CD8-positive, alpha-beta memory T cell (primary cell): ENCODE measurements around the gene PRPF6. TPM values are rescaled to one million over a fixed set of nuclear protein-coding genes. Genes with fewer than 3 reads are reported as not detected.
A peak's percentile ranks its signal among the peaks of the same experiment; 100 is the strongest.
"Not testable (repeated sequence)": the region's sequence is repeated elsewhere in the genome, so short reads cannot be mapped to it uniquely, and the experiment has no call there.

Source experiments
- CTCF ChIA-PET: fragments of 350-600 bp; sonication (Branson Sonifier 250); formaldehyde crosslinking; loops from one replicate; lab custom pipeline; 2021; ENCODE audit warnings: antibody characterized with exemption; lab: Charles Lee
- POLR2A ChIA-PET: fragments of 350-600 bp; sonication (Branson Sonifier 250); formaldehyde crosslinking; loops from one replicate; lab custom pipeline; 2021; ENCODE audit warnings: antibody characterized with exemption; lab: Charles Lee
- DNase-seq, 5 donors: peaks; one replicate each; pipeline versions ENCODE4 v3.0.0 to v3.0.0-alpha.2; 2020 to 2022; ENCODE audit warnings: mixed read lengths in 1 of 5
- H3K27ac ChIP-seq: one replicate; pipeline ENCODE4 v1.7.0; 2013; ENCODE audit warnings: low read depth, mild to moderate bottlenecking, low read length, moderate library complexity
- H3K27me3 ChIP-seq: 2 replicates; pipeline ENCODE4 v1.7.0; 2013; ENCODE audit warnings: low read length, mild to moderate bottlenecking; ENCODE audit not compliant: insufficient read depth, poor library complexity, severe bottlenecking
- H3K36me3 ChIP-seq: 2 replicates; pipeline ENCODE4 v1.7.0; 2013; ENCODE audit warnings: mild to moderate bottlenecking, low read length, moderate library complexity; ENCODE audit not compliant: insufficient read depth
- H3K4me1 ChIP-seq: 2 replicates; pipeline ENCODE4 v1.7.0; 2013; ENCODE audit warnings: mild to moderate bottlenecking, low read length, moderate library complexity; ENCODE audit not compliant: insufficient read depth
- H3K4me3 ChIP-seq: 2 replicates; pipeline ENCODE4 v1.7.0; 2013; ENCODE audit warnings: mild to moderate bottlenecking, low read length
- H3K9me3 ChIP-seq: 2 replicates; pipeline ENCODE4 v1.7.0; 2013; ENCODE audit warnings: mild to moderate bottlenecking, low read length
- H3K27ac Mint-ChIP-seq, 8 donors: one replicate each; pipeline ENCODE4 v1.8.0; 2020 to 2021; ENCODE audit warnings: mixed read lengths in 8 of 8, mild to moderate bottlenecking in 6 of 8, inconsistent platforms in 3 of 8, moderate library complexity in 3 of 8
- H3K27me3 Mint-ChIP-seq, 2 donors: one replicate each; pipeline ENCODE4 v1.8.0; 2020 to 2021; ENCODE audit warnings: mixed read lengths in 2 of 2, mild to moderate bottlenecking in 1 of 2, moderate library complexity in 1 of 2
- H3K36me3 Mint-ChIP-seq, 3 donors: one replicate each; pipeline ENCODE4 v1.8.0; 2020 to 2021; ENCODE audit warnings: mixed read lengths in 3 of 3, inconsistent platforms in 1 of 3, mild to moderate bottlenecking in 1 of 3
- H3K4me1 Mint-ChIP-seq, 3 donors: one replicate each; pipeline ENCODE4 v1.8.0; 2020 to 2021; ENCODE audit warnings: mixed read lengths in 3 of 3, inconsistent platforms in 1 of 3, mild to moderate bottlenecking in 1 of 3
- H3K4me3 Mint-ChIP-seq, 7 donors: one replicate each; pipeline ENCODE4 v1.8.0; 2020 to 2021; ENCODE audit warnings: mixed read lengths in 7 of 7, mild to moderate bottlenecking in 6 of 7, moderate library complexity in 4 of 7, inconsistent platforms in 2 of 7
- H3K9me3 Mint-ChIP-seq, 5 donors: one replicate each; pipeline ENCODE4 v1.8.0; 2020 to 2022; ENCODE audit warnings: mixed read lengths in 5 of 5, mild to moderate bottlenecking in 3 of 5, moderate library complexity in 2 of 5, inconsistent platforms in 1 of 5
- polyA plus RNA-seq: library from polyadenylated mRNA; unstranded; fragments of 300-500 nt; fragmentation: Illumina TruSeq; gene quantifications from one replicate; pipeline ENCODE4 v1.2.3, GENCODE V29; 2021
- total RNA-seq, 2 experiments: library from RNA; stranded (reverse); gene quantifications; one replicate each; pipeline ENCODE4 v1.2.3, GENCODE V29; 2021

The PRPF6 gene
- total and polyA plus RNA-seq, 3 experiments from 2014 or later: 76.2 to 97.1 (median 78.3) TPM

- Histone ChIP-seq H3K4me3 (peak within 1 kb of the TSS; percentile 71), H3K27ac (peak within 1 kb of the TSS; percentile 38), H3K4me1 (peaks cover 22% of the 10 kb centered on the region), H3K36me3 (peaks cover 7% of the 10 kb centered on the region), H3K9me3 (no peaks in the 10 kb centered on the region), H3K27me3 (no peaks in the 10 kb centered on the region)
- ChIA-PET CTCF (no interaction called here), POLR2A (no interaction called here)
- H3K27ac Mint-ChIP-seq: peak within 1 kb of the TSS; percentile 57 to 91 (median 80)
- peak within 1 kb of the TSS; percentile 76 to 89 (median 82) for H3K4me3 Mint-ChIP-seq
- peaks cover 0 to 3% (median 0%) of the 10 kb centered on the region in 5 donors for H3K9me3 Mint-ChIP-seq
- peaks cover 0 to 19% (median 5%) of the 10 kb centered on the region in 3 donors for H3K36me3 Mint-ChIP-seq
- peaks cover 15 to 38% (median 22%) of the 10 kb centered on the region in 3 donors for H3K4me1 Mint-ChIP-seq
- H3K27me3 Mint-ChIP-seq: peaks cover 0 to 1% of the 10 kb centered on the region in 2 donors
- peak; percentile 18 to 71 (median 44) for DNase-seq
These were observed 10.9 kb upstream of the PRPF6 start, which contains the start of gene ZNF512B for GRCh38 chr20:63969838-63970713. Gene ZNF512B (minus strand): TSS chr20:63969930. CDS start chr20:63967950, 1,980 bp downstream.

- Histone ChIP-seq H3K27ac (no peak overlapping the region), H3K4me1 (peaks cover 22% of the 10 kb centered on the region), H3K4me3 (no peak overlapping the region), H3K36me3 (peaks cover 7% of the 10 kb centered on the region), H3K27me3 (no peaks in the 10 kb centered on the region), H3K9me3 (no peaks in the 10 kb centered on the region)
- ChIA-PET POLR2A (interaction anchor here (0.7 kb wide), 1 partner anchor 12 kb away, joined by 3 read pairs; no protein-coding TSS in a partner anchor), CTCF (no interaction called here)
- peaks cover 0 to 1% of the 10 kb centered on the region in 2 donors for H3K27me3 Mint-ChIP-seq
- H3K27ac Mint-ChIP-seq: peak overlapping the region in 2 of 8 donors; percentile 22 to 38
- peak overlapping the region; percentile 71 to 85 (median 75) for H3K4me3 Mint-ChIP-seq
- H3K9me3 Mint-ChIP-seq: peaks cover 0 to 3% (median 0%) of the 10 kb centered on the region in 5 donors
- peak in 1 of 5 donors; percentile 36 for DNase-seq
- H3K36me3 Mint-ChIP-seq: peaks cover 0 to 19% (median 5%) of the 10 kb centered on the region in 3 donors
- H3K4me1 Mint-ChIP-seq: peaks cover 15 to 38% (median 22%) of the 10 kb centered on the region in 3 donors
These were observed 10.1 kb upstream of the PRPF6 start for GRCh38 chr20:63970714-63971431.

- H3K4me3 ChIP-seq, H3K9me3 Mint-ChIP-seq, H3K27me3 Mint-ChIP-seq, H3K9me3 ChIP-seq, POLR2A ChIA-PET, H3K36me3 ChIP-seq, H3K27ac ChIP-seq, H3K27me3 ChIP-seq: not testable (repeated sequence)
- peak in 1 of 5 donors; percentile 36 for DNase-seq
- CTCF ChIA-PET: interaction anchor here (0.7 to 0.9 kb wide), 2 partner anchors 62 to 159 kb away, joined by 3 to 4 read pairs; no protein-coding TSS in a partner anchor
- peak overlapping the region in 1 of 8 donors; percentile 14 for H3K27ac Mint-ChIP-seq
- peaks cover 23 to 48% (median 33%) of the 10 kb centered on the region in 3 donors for H3K4me1 Mint-ChIP-seq
- peak overlapping the region in 2 of 7 donors; percentile 39 to 87 for H3K4me3 Mint-ChIP-seq
- H3K36me3 Mint-ChIP-seq: peaks cover 0 to 18% (median 5%) of the 10 kb centered on the region in 3 donors
- H3K4me1 ChIP-seq: peaks cover 29% of the 10 kb centered on the region
These were observed 9.0 kb upstream of the PRPF6 start for GRCh38 chr20:63971960-63972311.

DNA sequence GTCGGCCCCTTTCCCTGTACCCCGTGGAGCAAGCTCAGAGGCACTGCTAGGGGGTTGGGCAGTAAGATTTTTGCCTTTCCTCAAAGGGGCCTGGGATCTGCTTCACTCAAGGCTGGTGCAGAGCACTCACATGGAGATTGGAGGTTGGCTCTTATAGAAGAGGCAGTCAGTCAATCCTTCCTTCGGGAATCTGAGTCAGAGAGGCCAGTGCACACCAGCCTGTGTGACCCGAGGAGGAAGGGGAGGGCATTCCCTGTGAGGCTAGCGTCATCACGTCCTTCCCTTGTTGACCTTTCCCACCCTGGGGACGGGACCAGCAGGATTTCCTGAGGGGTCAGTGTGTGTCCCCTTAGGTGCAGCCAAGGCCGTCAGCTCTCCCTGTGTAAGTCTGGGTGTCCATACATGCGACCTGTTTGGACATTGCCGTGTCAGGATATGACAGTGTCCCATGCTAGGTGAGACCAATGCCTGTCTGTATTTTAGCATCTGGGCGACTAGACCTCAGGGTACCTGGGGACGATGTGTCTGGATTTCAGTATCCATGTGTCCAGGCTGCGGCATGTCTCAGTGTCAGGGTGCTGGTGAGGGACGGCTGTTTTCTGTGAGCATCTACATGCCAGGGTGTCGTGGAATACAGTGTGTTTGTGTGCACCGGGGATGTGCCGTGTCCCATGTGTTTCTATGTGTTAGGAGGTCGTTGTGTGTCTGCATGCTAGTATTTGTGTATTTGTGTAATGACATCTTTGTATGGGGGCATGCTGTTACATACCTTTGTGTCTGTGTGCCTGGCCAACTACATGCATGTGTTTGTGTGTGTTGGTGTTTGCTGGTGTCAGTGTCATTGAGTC is 8.4 kb upstream of the PRPF6 start:
- H3K27me3 Mint-ChIP-seq: peaks cover 0 to 1% of the 10 kb centered on the region in 2 donors
- peaks cover 0 to 16% (median 5%) of the 10 kb centered on the region in 3 donors for H3K36me3 Mint-ChIP-seq
- H3K4me1 ChIP-seq: peaks cover 35% of the 10 kb centered on the region
- H3K27ac Mint-ChIP-seq: peak overlapping the region in 5 of 8 donors; percentile 44 to 94 (median 69)
- peaks cover 6% of the 10 kb centered on the region for H3K36me3 ChIP-seq
- no peaks in the 10 kb centered on the region for H3K27me3 ChIP-seq
- ChIA-PET CTCF (interaction anchor here (0.7 to 1.8 kb wide), 8 partner anchors 9 to 476 kb away, joined by 3 to 9 read pairs (median 4); no protein-coding TSS in a partner anchor), POLR2A (no interaction called here)
- no peaks in the 10 kb centered on the region for H3K9me3 ChIP-seq
- DNase-seq: peak in 1 of 5 donors; percentile 36
- H3K27ac ChIP-seq: no peak overlapping the region
- H3K4me1 Mint-ChIP-seq: peaks cover 27 to 54% (median 39%) of the 10 kb centered on the region in 3 donors
- no peaks in the 10 kb centered on the region for H3K9me3 Mint-ChIP-seq
- no peak overlapping the region for H3K4me3 ChIP-seq
- H3K4me3 Mint-ChIP-seq: peak overlapping the region in 2 of 7 donors; percentile 39 to 87

GRCh38 chr20:63973160-63973479 is 7.8 kb upstream of the PRPF6 start:
- H3K4me1 Mint-ChIP-seq: peaks cover 32 to 58% (median 43%) of the 10 kb centered on the region in 3 donors
- peak overlapping the region in 7 of 8 donors; percentile 39 to 94 (median 59) for H3K27ac Mint-ChIP-seq

DNA sequence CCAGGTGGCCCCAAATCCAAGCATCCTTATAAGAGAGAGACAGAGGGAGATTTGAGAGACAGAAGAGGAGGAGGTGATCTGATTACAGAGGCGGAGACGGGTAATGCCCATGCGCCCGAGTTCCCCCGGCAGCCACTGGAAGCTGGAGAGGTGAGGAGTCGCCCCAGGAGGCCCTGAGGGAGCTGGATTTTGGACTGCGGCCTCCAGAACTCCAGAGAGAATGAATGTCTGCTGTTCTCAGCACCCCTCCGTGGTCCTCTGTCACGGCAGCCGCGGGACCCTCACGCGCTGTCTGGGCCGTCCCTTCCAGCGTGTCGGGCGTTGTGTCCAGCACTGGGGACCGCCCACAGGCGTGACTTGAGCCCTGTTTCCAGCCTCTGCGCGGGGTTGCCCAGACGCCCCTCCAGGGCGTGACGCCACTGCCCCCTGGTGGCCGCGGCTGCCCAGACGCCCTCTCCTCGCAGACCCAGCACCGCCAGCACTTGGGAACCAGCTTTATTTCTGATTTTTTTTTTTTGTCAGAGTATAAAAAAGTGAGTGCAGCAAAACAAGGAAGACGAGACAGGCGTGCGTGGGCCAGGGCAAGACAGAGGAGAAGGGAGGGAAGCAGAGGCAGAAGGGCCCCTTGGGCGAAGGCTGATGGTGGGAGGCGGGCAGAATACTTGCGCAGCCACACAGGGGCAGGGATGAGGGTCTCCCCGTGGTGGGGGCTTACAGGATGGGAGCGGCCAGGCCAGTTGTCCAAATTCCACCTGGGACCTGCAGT is 7.1 kb upstream of the PRPF6 start:
- Mint-ChIP-seq H3K27ac (peak overlapping the region in 7 of 8 donors; percentile 39 to 94 (median 53)), H3K9me3 (no peaks in the 10 kb centered on the region), H3K4me3 (peak overlapping the region in 2 of 7 donors; percentile 21 to 87), H3K4me1 (peaks cover 30 to 56% (median 43%) of the 10 kb centered on the region in 3 donors), H3K36me3 (peaks cover 0 to 16% (median 5%) of the 10 kb centered on the region in 3 donors), H3K27me3 (no peaks in the 10 kb centered on the region)
- H3K36me3 ChIP-seq: peaks cover 3% of the 10 kb centered on the region
- no peak overlapping the region for H3K4me3 ChIP-seq
- H3K4me1 ChIP-seq: peaks cover 38% of the 10 kb centered on the region
- H3K27me3 ChIP-seq: no peaks in the 10 kb centered on the region
- ChIA-PET POLR2A (interaction anchor here (1.0 kb wide), 1 partner anchor 332 kb away, joined by 4 read pairs; no protein-coding TSS in a partner anchor), CTCF (interaction anchor here (0.6 to 2.6 kb wide), 31 partner anchors 8 to 477 kb away, joined by 3 to 11 read pairs (median 4); partner anchors contain the start of genes PPDPF, PTK6, TCEA2 and TPD52L2)
- H3K27ac ChIP-seq: no peak overlapping the region
- H3K9me3 ChIP-seq: no peaks in the 10 kb centered on the region
- DNase-seq: peak; percentile 63 to 78 (median 74)

More at GRCh38 chr20:63973160-63973479, 7.8 kb upstream of the PRPF6 start:
- Histone ChIP-seq H3K27ac (no peak overlapping the region), H3K36me3 (peaks cover 3% of the 10 kb centered on the region), H3K9me3 (no peaks in the 10 kb centered on the region), H3K27me3 (no peaks in the 10 kb centered on the region), H3K4me1 (peaks cover 40% of the 10 kb centered on the region), H3K4me3 (no peak overlapping the region)
- Mint-ChIP-seq H3K27me3 (peaks cover 0 to 1% of the 10 kb centered on the region in 2 donors), H3K4me3 (peak overlapping the region in 1 of 7 donors; percentile 87), H3K9me3 (no peaks in the 10 kb centered on the region), H3K36me3 (peaks cover 0 to 16% (median 5%) of the 10 kb centered on the region in 3 donors)
- POLR2A ChIA-PET: no interaction called here
- CTCF ChIA-PET: interaction anchor here (0.7 to 2.6 kb wide), 23 partner anchors 9 to 476 kb away, joined by 3 to 11 read pairs (median 4); partner anchors contain the start of genes PPDPF, PTK6, TCEA2 and TPD52L2
- peak in 1 of 5 donors; percentile 4 for DNase-seq
